OCI-LY7 (cell line): Measurements from ENCODE around the gene MIB2. TPM values are rescaled to one million over a fixed set of nuclear protein-coding genes. Genes with fewer than 3 reads are reported as not detected.

ENCODE experiments used
- BruUV-seq: library from RNA; stranded (reverse); fragments of 400-500 nt; replicated peaks from 2 replicates; lab custom pipeline; 2021; lab: Mats Ljungman, UMichigan
- CTCF ChIA-PET: fragments of 300-600 bp; sonication (Branson Sonifier 250); formaldehyde crosslinking; loops from one replicate; lab custom pipeline; 2022; ENCODE audit warnings: antibody characterized with exemption; ENCODE audit not compliant: unreplicated experiment; lab: Charles Lee
- POLR2A ChIA-PET: fragments of 300-600 bp; sonication (Branson Sonifier 250); formaldehyde crosslinking; loops from one replicate; lab custom pipeline; 2022; ENCODE audit warnings: antibody characterized with exemption; lab: Charles Lee
- DNase-seq: peaks from one replicate; pipeline ENCODE4 v3.0.0-alpha.2; 2015; ENCODE audit warnings: low spot score
- H2AFZ ChIP-seq: fragments of 200-600 bp; sonication (generic), shearing (Covaris generic); 2 replicates; pipeline ENCODE4 v1.6.1; 2014; ENCODE audit warnings: mild to moderate bottlenecking, antibody characterized with exemption, low read length, moderate library complexity
- H3K27ac ChIP-seq: fragments of 200-600 bp; sonication (generic); 2 replicates; pipeline ENCODE4 v1.5.1; 2014; ENCODE audit warnings: mixed run types, low read depth, mild to moderate bottlenecking, moderate library complexity, low read length, inconsistent platforms; ENCODE audit not compliant: poor library complexity, severe bottlenecking
- H3K36me3 ChIP-seq: fragments of 200-600 bp; sonication (generic); 2 replicates; pipeline ENCODE4 v1.6.1; 2014; ENCODE audit warnings: mild to moderate bottlenecking, antibody characterized with exemption, low read length, moderate library complexity, mixed read lengths; ENCODE audit not compliant: insufficient read depth
- H3K4me1 ChIP-seq: fragments of 200-600 bp; sonication (generic); 2 replicates; pipeline ENCODE4 v1.5.1; 2014; ENCODE audit warnings: mild to moderate bottlenecking, low read length; ENCODE audit not compliant: insufficient read depth, poor library complexity, severe bottlenecking
- H3K4me2 ChIP-seq: fragments of 200-600 bp; sonication (generic); 2 replicates; pipeline ENCODE4 v1.6.1; 2014; ENCODE audit warnings: mild to moderate bottlenecking, low read length
- H3K4me3 ChIP-seq: fragments of 200-600 bp; sonication (generic); 2 replicates; pipeline ENCODE4 v1.5.1; 2014; ENCODE audit warnings: mild to moderate bottlenecking, low read depth, low read length; ENCODE audit not compliant: poor library complexity, severe bottlenecking
- H3K79me2 ChIP-seq: fragments of 200-600 bp; sonication (generic); 2 replicates; pipeline ENCODE4 v1.6.1; 2016; ENCODE audit warnings: low read depth, mild to moderate bottlenecking, low read length, moderate library complexity, mixed read lengths; ENCODE audit not compliant: insufficient read depth
- H3K9me2 ChIP-seq: fragments of 200-600 bp; sonication (generic); 2 replicates; pipeline ENCODE4 v1.6.1; 2016; ENCODE audit warnings: mild to moderate bottlenecking, low read length, mixed read lengths; ENCODE audit not compliant: insufficient read depth
- H3K9me3 ChIP-seq: fragments of 200-600 bp; sonication (generic); 2 replicates; pipeline ENCODE4 v1.6.1; 2014; ENCODE audit warnings: mild to moderate bottlenecking, mixed run types, low read length, mixed read lengths
- H4K20me1 ChIP-seq: fragments of 200-600 bp; sonication (generic); 2 replicates; pipeline ENCODE4 v1.6.1; 2014; ENCODE audit warnings: mild to moderate bottlenecking, antibody characterized with exemption, low read length, moderate library complexity, mixed read lengths; ENCODE audit not compliant: insufficient read depth
- CTCF ChIP-seq: fragments of 200-600 bp; sonication (generic); conservative IDR thresholded peaks from 2 replicates; pipeline ENCODE4 v1.5.1; 2014; ENCODE audit warnings: mild to moderate bottlenecking, antibody characterized with exemption, low read length, moderate library complexity, mixed read lengths
- EZH2phosphoT487 ChIP-seq: fragments of 200-600 bp; sonication (generic); IDR thresholded peaks from 2 replicates; pipeline ENCODE4 v1.6.1; 2018; ENCODE audit warnings: low read depth, borderline replicate concordance, mild to moderate bottlenecking, mixed run types, antibody characterized with exemption, low read length, moderate library complexity, mixed read lengths
- intact Hi-C: fragments of 100-400 bp; cut with micrococcal nuclease; formaldehyde crosslinking; loops from one replicate; pipeline ENCODE4 v1.10.0; 2022; ENCODE audit not compliant: unreplicated experiment
- total RNA-seq, 2 experiments: library from RNA; depleted of rRNA in 1 of 2; stranded (reverse); fragments of >200 nt in 1 of 2; shearing (Covaris generic) in 1 of 2; gene quantifications; 2 replicates each; pipeline ENCODE4 v1.2.3, GENCODE V29; 2014 to 2022

The MIB2 gene
- total RNA-seq, 2 experiments from 2014 or later, result 54.0 to 64.9 TPM

GRCh38 chr1:1609822-1610485 is 5.3 kb upstream of the MIB2 start:
- no peaks in the 10 kb centered on the region for H3K36me3 ChIP-seq
- ChIA-PET POLR2A (no interaction called here), CTCF (interaction anchor here (0.5 kb wide), 1 partner anchor 457 kb away, joined by 3 read pairs; no protein-coding TSS in a partner anchor)
- H3K79me2 ChIP-seq, result peaks cover 13% of the 10 kb centered on the region; the same call in 1 of the 2 replicates
- H4K20me1 ChIP-seq, result no peaks in the 10 kb centered on the region
- no TSS peak for BruUV-seq
- intact Hi-C loops, result no loop called here
- no peaks in the 10 kb centered on the region for H3K9me3 ChIP-seq
- no peak for DNase-seq
- no peak overlapping the region; the same call in 1 of the 2 replicates for H3K4me2 ChIP-seq
- H2AFZ ChIP-seq, result no peak overlapping the region
- H3K4me1 ChIP-seq, result peaks cover 38% of the 10 kb centered on the region
- H3K27ac ChIP-seq, result no peak overlapping the region
- TF ChIP-seq EZH2phosphoT487, result no peak
- TF ChIP-seq CTCF, result no peak
- H3K9me2 ChIP-seq, result no peaks in the 10 kb centered on the region
- H3K4me3 ChIP-seq, result no peak overlapping the region

- TF ChIP-seq CTCF, result no peak
- no peak for TF ChIP-seq EZH2phosphoT487
- Histone ChIP-seq H4K20me1 (no peaks in the 10 kb centered on the region), H3K4me2 (no peak overlapping the region), H3K27ac (no peak overlapping the region), H3K36me3 (no peaks in the 10 kb centered on the region), H3K4me1 (peaks cover 38% of the 10 kb centered on the region), H3K4me3 (no peak overlapping the region), H3K9me2 (no peaks in the 10 kb centered on the region), H3K9me3 (no peaks in the 10 kb centered on the region), H2AFZ (no peak overlapping the region), H3K79me2 (peaks cover 14% of the 10 kb centered on the region; the same call in 1 of the 2 replicates)
- BruUV-seq, result no TSS peak
- no peak for DNase-seq
- POLR2A ChIA-PET, result no interaction called here
- CTCF ChIA-PET, result interaction anchor here (0.5 kb wide), 1 partner anchor 458 kb away, joined by 3 read pairs; no protein-coding TSS in a partner anchor
- intact Hi-C loops, result no loop called here
Observed at GRCh38 chr1:1610796-1611195, 4.5 kb upstream of the MIB2 start.

GRCh38 chr1:1612104-1612400 is 3.2 kb upstream of the MIB2 start:
- peaks cover 39% of the 10 kb centered on the region for H3K4me1 ChIP-seq

More at GRCh38 chr1:1612104-1612400, 3.2 kb upstream of the MIB2 start:
- Histone ChIP-seq H4K20me1 (no peaks in the 10 kb centered on the region), H2AFZ (no peak overlapping the region), H3K9me2 (no peaks in the 10 kb centered on the region), H3K27ac (no peak overlapping the region), H3K9me3 (no peaks in the 10 kb centered on the region), H3K79me2 (peaks cover 14% of the 10 kb centered on the region; the same call in 1 of the 2 replicates), H3K4me2 (no peak overlapping the region), H3K4me3 (no peak overlapping the region), H3K36me3 (no peaks in the 10 kb centered on the region)
- DNase-seq, result no peak
- POLR2A ChIA-PET, result no interaction called here
- no TSS peak for BruUV-seq
- TF ChIP-seq EZH2phosphoT487 (no peak), CTCF (no peak)
- CTCF ChIA-PET, result no interaction called here
- intact Hi-C loops, result no loop called here
